OCI-LY1 (cell line): Measurements from ENCODE around the gene CFAP251.

Experiments
- H2AFZ ChIP-seq: fragments of 200-600 bp; sonication (generic), shearing (Covaris generic); 2 replicates; pipeline ENCODE4 v1.6.0; 2014; ENCODE audit warnings: antibody characterized with exemption, mild to moderate bottlenecking, low read length
- H3F3A ChIP-seq: fragments of 200-600 bp; sonication (generic), shearing (Covaris generic); 2 replicates; pipeline ENCODE4 v1.6.0; 2014; ENCODE audit warnings: mild to moderate bottlenecking, antibody characterized with exemption, low read length, moderate library complexity; ENCODE audit not compliant: insufficient read depth
- H3K27ac ChIP-seq: fragments of 200-600 bp; sonication (generic); 2 replicates; pipeline ENCODE4 v1.5.1; 2014; ENCODE audit warnings: low read length, mixed run types, mild to moderate bottlenecking, low read depth; ENCODE audit not compliant: poor library complexity, severe bottlenecking
- H3K27me3 ChIP-seq: fragments of 200-600 bp; sonication (generic); 2 replicates; pipeline ENCODE4 v1.6.0; 2014; ENCODE audit warnings: antibody characterized with exemption, mild to moderate bottlenecking, low read length, moderate library complexity; ENCODE audit not compliant: insufficient read depth
- H3K36me3 ChIP-seq: fragments of 200-600 bp; sonication (generic); 2 replicates; pipeline ENCODE4 v1.6.1; 2014; ENCODE audit warnings: mild to moderate bottlenecking, antibody characterized with exemption, low read length, moderate library complexity, mixed read lengths; ENCODE audit not compliant: insufficient read depth
- H3K4me1 ChIP-seq: fragments of 200-600 bp; sonication (generic); 2 replicates; pipeline ENCODE4 v1.5.1; 2014; ENCODE audit warnings: mild to moderate bottlenecking, low read length, moderate library complexity; ENCODE audit not compliant: insufficient read depth, severe bottlenecking
- H3K4me2 ChIP-seq: fragments of 200-600 bp; sonication (generic), shearing (Covaris generic); 2 replicates; pipeline ENCODE4 v1.6.1; 2014; ENCODE audit warnings: low read length
- H3K4me3 ChIP-seq: fragments of 200-600 bp; sonication (generic); 2 replicates; pipeline ENCODE4 v1.5.1; 2014; ENCODE audit warnings: low read length, low read depth, mild to moderate bottlenecking, mixed read lengths; ENCODE audit not compliant: poor library complexity, severe bottlenecking
- H3K79me2 ChIP-seq: fragments of 200-600 bp; shearing (Covaris generic); 2 replicates; pipeline ENCODE4 v1.6.1; 2016; ENCODE audit warnings: mixed run types, low read length, mixed read lengths; ENCODE audit not compliant: insufficient read depth
- H3K9ac ChIP-seq: fragments of 200-600 bp; sonication (generic), shearing (Covaris generic); 2 replicates; pipeline ENCODE4 v1.6.1; 2014; ENCODE audit warnings: mild to moderate bottlenecking, low read length, mixed read lengths
- H3K9me2 ChIP-seq: fragments of 200-600 bp; sonication (generic), shearing (Covaris generic); 2 replicates; pipeline ENCODE4 v1.6.1; 2014; ENCODE audit warnings: low read depth, mild to moderate bottlenecking, low read length, mixed read lengths
- H3K9me3 ChIP-seq: fragments of 200-600 bp; shearing (Covaris generic); 2 replicates; pipeline ENCODE4 v1.6.1; 2014; ENCODE audit warnings: low read length, mixed read lengths
- H4K20me1 ChIP-seq: fragments of 200-600 bp; sonication (generic), shearing (Covaris generic); 2 replicates; pipeline ENCODE4 v1.6.0; 2016; ENCODE audit warnings: mild to moderate bottlenecking, low read length; ENCODE audit not compliant: insufficient read depth
- EZH2 ChIP-seq: fragments of 200-600 bp; sonication (generic), shearing (Covaris generic); IDR thresholded peaks from 2 replicates; pipeline ENCODE4 v1.8.0; 2017; ENCODE audit warnings: borderline replicate concordance, mixed run types, mild to moderate bottlenecking, antibody characterized with exemption, low read length, moderate library complexity, mixed read lengths
- TF ChIP-seq, protein P1 (sequence below): fragments of 200-600 bp; sonication (generic), shearing (Covaris generic); IDR thresholded peaks from 2 replicates; pipeline ENCODE4 v1.5.1; 2017; ENCODE audit warnings: mild to moderate bottlenecking, antibody characterized with exemption, low read length, moderate library complexity, mixed read lengths

The CFAP251 gene

DNA sequence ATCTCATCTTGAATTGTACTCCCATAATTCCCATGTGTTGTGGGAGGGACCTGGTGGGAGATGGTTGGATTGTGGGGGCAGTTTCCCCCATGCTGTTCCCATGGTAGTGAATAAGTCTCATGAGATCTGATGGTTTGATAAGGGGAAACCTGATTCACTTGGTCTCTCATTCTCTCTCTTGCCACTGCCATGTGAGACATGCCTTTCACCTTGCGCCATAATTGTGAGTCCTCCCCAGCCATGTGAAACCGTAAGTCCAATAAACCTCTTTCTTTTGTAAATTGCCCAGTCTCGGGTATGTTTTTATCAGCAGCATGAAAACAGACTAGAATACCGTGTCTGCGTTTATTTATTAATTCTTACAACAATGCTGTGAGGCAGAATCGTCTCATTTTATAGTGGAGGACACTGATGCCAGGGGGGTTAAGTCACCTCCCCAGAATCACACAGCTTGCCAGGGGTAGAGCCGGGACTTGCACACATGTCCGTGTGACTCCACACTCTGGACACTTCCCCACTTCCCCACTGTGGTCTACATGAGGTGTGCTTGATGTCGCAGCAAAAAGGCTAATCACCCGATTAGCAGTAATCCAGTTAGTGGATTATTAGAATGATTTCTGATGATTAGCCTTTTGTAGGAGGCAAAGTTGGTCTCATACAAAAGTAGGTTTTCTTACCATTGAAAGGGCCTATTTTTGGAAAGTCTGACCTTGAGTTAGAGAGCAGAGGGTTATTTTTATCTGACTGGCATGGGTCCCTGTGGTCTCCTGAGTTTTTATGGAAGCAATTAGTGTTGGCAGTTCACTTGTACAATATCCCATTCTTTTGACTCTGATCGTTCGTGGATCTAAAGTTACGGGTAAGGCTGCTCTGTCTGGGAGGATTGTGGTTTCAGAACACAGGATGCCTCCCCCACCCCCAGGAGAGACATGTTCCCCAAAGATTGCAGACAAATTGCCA is 55.9 kb downstream of the CFAP251 start:
- no peak for TF ChIP-seq EZH2
- H3K79me2 ChIP-seq, result no peaks in the 10 kb centered on the region
- no peaks in the 10 kb centered on the region for H3K9me2 ChIP-seq
- peaks cover 9% of the 10 kb centered on the region for H3K4me1 ChIP-seq
- H3K9me3 ChIP-seq, result peaks cover 9% of the 10 kb centered on the region
- no peaks in the 10 kb centered on the region for H3K36me3 ChIP-seq
- H4K20me1 ChIP-seq, result no peaks in the 10 kb centered on the region
- H3F3A ChIP-seq, result no peaks in the 10 kb centered on the region; the same call in 1 of the 2 replicates
- H3K9ac ChIP-seq, result no peak overlapping the region
- H3K27ac ChIP-seq, result no peak overlapping the region
- H3K27me3 ChIP-seq, result no peaks in the 10 kb centered on the region
- H2AFZ ChIP-seq, result no peak overlapping the region
- no peak overlapping the region for H3K4me3 ChIP-seq
- no peak overlapping the region for H3K4me2 ChIP-seq

DNA sequence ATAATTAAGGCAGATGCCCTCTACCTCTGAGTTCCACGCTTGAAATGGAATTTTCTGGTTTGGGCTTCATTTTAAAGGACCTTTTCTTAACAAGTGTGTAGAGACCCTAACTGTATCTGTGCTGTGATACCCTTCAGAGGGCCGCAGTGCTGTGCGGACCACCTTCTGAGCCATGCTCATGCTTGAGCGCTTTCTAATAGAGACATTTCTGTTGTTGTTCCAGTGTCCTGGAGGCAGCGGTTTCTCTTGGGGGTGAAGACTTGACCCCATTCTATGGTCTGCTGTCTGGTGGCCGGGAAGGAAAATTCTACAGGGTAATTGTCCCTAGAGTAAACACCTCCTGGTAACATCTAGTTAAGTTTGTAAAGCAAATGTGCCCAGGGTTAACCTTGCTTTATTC is 56.6 kb downstream of the CFAP251 start:
- H3K79me2 ChIP-seq, result no peaks in the 10 kb centered on the region
- TF ChIP-seq, protein P1, sequence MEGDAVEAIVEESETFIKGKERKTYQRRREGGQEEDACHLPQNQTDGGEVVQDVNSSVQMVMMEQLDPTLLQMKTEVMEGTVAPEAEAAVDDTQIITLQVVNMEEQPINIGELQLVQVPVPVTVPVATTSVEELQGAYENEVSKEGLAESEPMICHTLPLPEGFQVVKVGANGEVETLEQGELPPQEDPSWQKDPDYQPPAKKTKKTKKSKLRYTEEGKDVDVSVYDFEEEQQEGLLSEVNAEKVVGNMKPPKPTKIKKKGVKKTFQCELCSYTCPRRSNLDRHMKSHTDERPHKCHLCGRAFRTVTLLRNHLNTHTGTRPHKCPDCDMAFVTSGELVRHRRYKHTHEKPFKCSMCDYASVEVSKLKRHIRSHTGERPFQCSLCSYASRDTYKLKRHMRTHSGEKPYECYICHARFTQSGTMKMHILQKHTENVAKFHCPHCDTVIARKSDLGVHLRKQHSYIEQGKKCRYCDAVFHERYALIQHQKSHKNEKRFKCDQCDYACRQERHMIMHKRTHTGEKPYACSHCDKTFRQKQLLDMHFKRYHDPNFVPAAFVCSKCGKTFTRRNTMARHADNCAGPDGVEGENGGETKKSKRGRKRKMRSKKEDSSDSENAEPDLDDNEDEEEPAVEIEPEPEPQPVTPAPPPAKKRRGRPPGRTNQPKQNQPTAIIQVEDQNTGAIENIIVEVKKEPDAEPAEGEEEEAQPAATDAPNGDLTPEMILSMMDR, result no peak
- no peak for TF ChIP-seq EZH2
- H3K9me3 ChIP-seq, result peaks cover 9% of the 10 kb centered on the region
- no peaks in the 10 kb centered on the region for H3K27me3 ChIP-seq
- no peak overlapping the region for H3K27ac ChIP-seq
- no peak overlapping the region for H3K4me2 ChIP-seq
- no peak overlapping the region for H3K9ac ChIP-seq
- no peaks in the 10 kb centered on the region for H3K36me3 ChIP-seq
- H3K4me3 ChIP-seq, result no peak overlapping the region
- no peaks in the 10 kb centered on the region for H4K20me1 ChIP-seq
- H3F3A ChIP-seq, result peaks cover 4% of the 10 kb centered on the region; the same call in 1 of the 2 replicates
- peaks cover 16% of the 10 kb centered on the region for H3K4me1 ChIP-seq
- no peak overlapping the region for H2AFZ ChIP-seq
- no peaks in the 10 kb centered on the region for H3K9me2 ChIP-seq

DNA sequence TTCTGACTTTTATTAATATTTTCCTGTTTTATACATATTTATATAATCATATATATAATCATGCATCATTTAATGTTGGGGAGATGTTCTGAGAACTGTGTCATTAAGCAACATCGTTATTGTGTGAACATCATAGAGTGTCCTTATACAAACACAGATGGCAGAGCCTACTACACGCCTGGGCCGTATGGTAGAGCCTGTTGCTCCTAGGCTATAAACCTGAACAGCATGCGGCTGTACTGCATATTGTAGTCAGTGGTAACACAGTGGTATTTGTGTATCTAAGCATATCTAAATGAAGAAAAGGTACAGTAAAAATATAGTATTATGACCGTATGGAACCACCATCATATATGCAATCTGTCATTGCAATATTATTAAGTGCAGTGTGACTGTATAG is 58.6 kb downstream of the CFAP251 start:
- TF ChIP-seq EZH2, result no peak
- TF ChIP-seq, protein P1, result no peak
- no peaks in the 10 kb centered on the region for H3K27me3 ChIP-seq
- H3K27ac ChIP-seq, result no peak overlapping the region
- no peaks in the 10 kb centered on the region for H3K79me2 ChIP-seq
- no peaks in the 10 kb centered on the region for H3K9me2 ChIP-seq
- H3K4me3 ChIP-seq, result no peak overlapping the region
- H3K4me1 ChIP-seq, result peaks cover 35% of the 10 kb centered on the region
- no peaks in the 10 kb centered on the region for H4K20me1 ChIP-seq
- no peak overlapping the region for H2AFZ ChIP-seq
- H3K9ac ChIP-seq, result no peak overlapping the region
- peaks cover 4% of the 10 kb centered on the region for H3F3A ChIP-seq
- H3K4me2 ChIP-seq, result no peak overlapping the region
- no peaks in the 10 kb centered on the region for H3K36me3 ChIP-seq
- H3K9me3 ChIP-seq, result peaks cover 9% of the 10 kb centered on the region
